CD14-positive monocyte (primary cell): Measurements from ENCODE around the gene INHA. TPM values are rescaled to one million over a fixed set of nuclear protein-coding genes. Genes with fewer than 3 reads are reported as not detected.

ENCODE experiments used
- DNase-seq, 3 donors: peaks; one replicate each; pipeline ENCODE4 v3.0.0-alpha.2; 2011 to 2022
- H2AFZ ChIP-seq: 2 replicates; pipeline ENCODE4 v1.6.0; 2012; ENCODE audit warnings: mild to moderate bottlenecking, low read depth, low read length, inconsistent platforms; ENCODE audit not compliant: insufficient read depth, poor library complexity, severe bottlenecking
- H3K27ac ChIP-seq, 2 donors: 1 replicate in 1 of 2; 2 replicates in 1 of 2; pipeline ENCODE4 v1.5.1; 2012 to 2013; ENCODE audit warnings: low read length in 2 of 2, control low read depth in 1 of 2, inconsistent platforms in 1 of 2, low read depth in 1 of 2, mild to moderate bottlenecking in 1 of 2
- H3K27me3 ChIP-seq, 2 donors: one replicate each; pipeline versions ENCODE4 v1.6.0 to v1.6.1; 2011 to 2013; ENCODE audit warnings: low read length in 2 of 2; ENCODE audit not compliant: control insufficient read depth in 2 of 2, insufficient read depth in 2 of 2
- H3K36me3 ChIP-seq, 2 donors: replicated peaks in 1 of 2; 1 replicate in 1 of 2; 2 replicates in 1 of 2; pipeline versions ENCODE4 v1.5.1 to v1.6.1; 2012 to 2013; ENCODE audit warnings: low read length in 2 of 2, control low read depth in 1 of 2, inconsistent platforms in 1 of 2, mild to moderate bottlenecking in 1 of 2; ENCODE audit not compliant: insufficient read depth in 2 of 2, control insufficient read depth in 1 of 2
- H3K4me1 ChIP-seq, 2 donors: 1 replicate in 1 of 2; 2 replicates in 1 of 2; pipeline versions ENCODE4 v1.5.1 to v1.6.1; 2012 to 2013; ENCODE audit warnings: low read length in 2 of 2, control low read depth in 1 of 2, inconsistent platforms in 1 of 2, mild to moderate bottlenecking in 1 of 2, moderate library complexity in 1 of 2; ENCODE audit not compliant: insufficient read depth in 2 of 2, control insufficient read depth in 1 of 2
- H3K4me2 ChIP-seq: replicated peaks from 2 replicates; pipeline ENCODE3; 2012; ENCODE audit warnings: low read length, moderate library complexity, mild to moderate bottlenecking; ENCODE audit not compliant: poor library complexity, severe bottlenecking; ENCODE audit errors: extremely low read depth
- H3K4me3 ChIP-seq, 3 experiments: fragments of 200-600 bp in 1 of 3; sonication (generic) in 1 of 3; replicated peaks in 1 of 3; 1 replicate in 2 of 3; 2 replicates in 1 of 3; pipeline ENCODE4 v1.5.1; 2011 to 2013; ENCODE audit warnings: low read length in 3 of 3, mild to moderate bottlenecking in 3 of 3, control low read depth in 2 of 3, low read depth in 2 of 3, inconsistent platforms in 1 of 3, moderate library complexity in 1 of 3
- H3K79me2 ChIP-seq: 2 replicates; pipeline ENCODE4 v1.6.0; 2012; ENCODE audit warnings: mild to moderate bottlenecking, control low read depth, inconsistent platforms, low read length, moderate library complexity; ENCODE audit not compliant: insufficient read depth
- H3K9ac ChIP-seq: 2 replicates; pipeline ENCODE4 v1.6.0; 2017; ENCODE audit warnings: low read length, mild to moderate bottlenecking; ENCODE audit not compliant: insufficient read depth, poor library complexity, severe bottlenecking
- H3K9me3 ChIP-seq, 2 donors: replicated peaks in 1 of 2; 1 replicate in 1 of 2; 2 replicates in 1 of 2; pipeline versions ENCODE4 v1.5.1 to v1.6.1; 2012 to 2013; ENCODE audit warnings: low read length in 2 of 2, control low read depth in 1 of 2; ENCODE audit not compliant: control insufficient read depth in 1 of 2, insufficient read depth in 1 of 2
- H4K20me1 ChIP-seq: 2 replicates; pipeline ENCODE4 v1.6.0; 2012; ENCODE audit warnings: mild to moderate bottlenecking, low read length, control low read depth, moderate library complexity; ENCODE audit not compliant: insufficient read depth
- H3K27ac Mint-ChIP-seq, 7 donors: one replicate each; pipeline ENCODE4 v1.8.0; 2020; ENCODE audit warnings: mild to moderate bottlenecking in 7 of 7, mixed read lengths in 7 of 7, moderate library complexity in 6 of 7, inconsistent platforms in 2 of 7
- H3K27me3 Mint-ChIP-seq, 3 donors: one replicate each; pipeline ENCODE4 v1.8.0; 2021 to 2022; ENCODE audit warnings: low read depth in 3 of 3, mild to moderate bottlenecking in 3 of 3, mixed read lengths in 3 of 3, moderate library complexity in 3 of 3, inconsistent platforms in 1 of 3
- H3K36me3 Mint-ChIP-seq, 2 donors: one replicate each; pipeline ENCODE4 v1.8.0; 2020; ENCODE audit warnings: mixed read lengths in 2 of 2, inconsistent platforms in 1 of 2, mild to moderate bottlenecking in 1 of 2
- H3K4me1 Mint-ChIP-seq: one replicate; pipeline ENCODE4 v1.8.0; 2020; ENCODE audit warnings: mild to moderate bottlenecking, mixed read lengths
- H3K4me3 Mint-ChIP-seq, 2 donors: one replicate each; pipeline ENCODE4 v1.8.0; 2020; ENCODE audit warnings: mild to moderate bottlenecking in 2 of 2, mixed read lengths in 2 of 2, moderate library complexity in 1 of 2
- H3K9me3 Mint-ChIP-seq, 7 donors: one replicate each; pipeline ENCODE4 v1.8.0; 2020 to 2022; ENCODE audit warnings: mixed read lengths in 7 of 7, mild to moderate bottlenecking in 6 of 7, moderate library complexity in 6 of 7, inconsistent platforms in 2 of 7
- CTCF ChIP-seq: fragments of 200-600 bp; IDR thresholded peaks from one replicate; pipeline ENCODE4 v1.8.0; 2022; ENCODE audit warnings: antibody characterized with exemption, mild to moderate bottlenecking
- WGBS: methylation state at CpG from one replicate; pipeline ENCODE4 v1.1.5; 2013; ENCODE audit warnings: missing lambda C conversion rate; ENCODE audit not compliant: insufficient coverage; 5-methylcytosine and 5-hydroxymethylcytosine counted together
- intact Hi-C, 2 donors: fragments of 100-400 bp; cut with micrococcal nuclease; formaldehyde crosslinking; loops; one replicate each; pipeline versions ENCODE4 v1.15.0 to v1.15.1; 2023
- polyA plus RNA-seq, 3 donors: library from polyadenylated mRNA; depleted of rRNA in 1 of 3; unstranded in 2 of 3; stranded (reverse) in 1 of 3; fragments of 300-500 nt in 2 of 3; fragments of >200 nt in 1 of 3; fragmentation: Illumina TruSeq in 2 of 3; gene quantifications; 1 replicate in 2 of 3; 2 replicates in 1 of 3; pipeline ENCODE4 v1.2.3, GENCODE V29; 2012 to 2021

The INHA gene
- polyA plus RNA-seq, 3 donors: not detected

GRCh38 chr2:219571311-219572236 lies 536 bp upstream of the INHA start, which contains the start of gene OBSL1:
Gene OBSL1 (minus strand): TSS chr2:219571539. CDS start chr2:219571232, 307 bp downstream.
- intact Hi-C loops: no loop called here
- Histone ChIP-seq H4K20me1 (no peaks in the 10 kb centered on the region), H3K27me3 (peaks cover 23 to 43% of the 10 kb centered on the region in 2 donors), H2AFZ (peak within 1 kb of the TSS; percentile 56), H3K4me2 (peak within 1 kb of the TSS; percentile 76), H3K4me1 (peaks cover 0 to 15% of the 10 kb centered on the region in 2 donors), H3K9ac (no peak within 1 kb of the TSS), H3K36me3 (no peaks in the 10 kb centered on the region), H3K4me3 (peak within 1 kb of the TSS in 2 of 3 experiments; percentile 19 to 57), H3K79me2 (no peaks in the 10 kb centered on the region), H3K27ac (no peak within 1 kb of the TSS), H3K9me3 (no peaks in the 10 kb centered on the region)
- TF ChIP-seq CTCF: no peak
- Mint-ChIP-seq H3K9me3 (peaks cover 0 to 7% (median 0%) of the 10 kb centered on the region in 7 donors), H3K4me3 (peak within 1 kb of the TSS; percentile 60 to 78), H3K27me3 (peaks cover 41 to 56% (median 47%) of the 10 kb centered on the region in 3 donors), H3K4me1 (peaks cover 7% of the 10 kb centered on the region), H3K36me3 (peaks cover 0 to 7% of the 10 kb centered on the region in 2 donors), H3K27ac (no peak within 1 kb of the TSS)
- 6% methylated on average over 39 of the region's 42 CpGs for WGBS
- no peak for DNase-seq

GRCh38 chr2:219573166-219573565 lies 1.1 kb downstream of the INHA start:
- H3K9ac ChIP-seq: no peak overlapping the region
- Mint-ChIP-seq H3K9me3 (peaks cover 0 to 5% (median 0%) of the 10 kb centered on the region in 7 donors), H3K4me3 (peak overlapping the region in 1 of 2 donors; percentile 21), H3K4me1 (peaks cover 7% of the 10 kb centered on the region), H3K27ac (peak overlapping the region in 1 of 7 donors; percentile 44), H3K36me3 (peaks cover 0 to 7% of the 10 kb centered on the region in 2 donors), H3K27me3 (peaks cover 45 to 57% (median 47%) of the 10 kb centered on the region in 3 donors)
- no peaks in the 10 kb centered on the region for H3K36me3 ChIP-seq
- H3K4me2 ChIP-seq: no peak overlapping the region
- H4K20me1 ChIP-seq: no peaks in the 10 kb centered on the region
- H3K27me3 ChIP-seq: peaks cover 23 to 46% of the 10 kb centered on the region in 2 donors
- no CpG with 5 or more reads among the region's 5 CpGs for WGBS
- no peak overlapping the region for H2AFZ ChIP-seq
- H3K4me1 ChIP-seq: peaks cover 0 to 15% of the 10 kb centered on the region in 2 donors
- TF ChIP-seq CTCF: no peak
- H3K27ac ChIP-seq: no peak overlapping the region
- no peak overlapping the region for H3K4me3 ChIP-seq
- intact Hi-C loops: no loop called here
- no peaks in the 10 kb centered on the region for H3K9me3 ChIP-seq
- DNase-seq: no peak
- H3K79me2 ChIP-seq: no peaks in the 10 kb centered on the region
